ENCODE results near the gene CFAP58. TPM values are rescaled to one million over a fixed set of nuclear protein-coding genes. Genes with fewer than 3 reads are reported as not detected.

The CFAP58 gene
- total RNA-seq, 2 experiments from 2014 or later: 0.60 to 0.64 TPM

DNA sequence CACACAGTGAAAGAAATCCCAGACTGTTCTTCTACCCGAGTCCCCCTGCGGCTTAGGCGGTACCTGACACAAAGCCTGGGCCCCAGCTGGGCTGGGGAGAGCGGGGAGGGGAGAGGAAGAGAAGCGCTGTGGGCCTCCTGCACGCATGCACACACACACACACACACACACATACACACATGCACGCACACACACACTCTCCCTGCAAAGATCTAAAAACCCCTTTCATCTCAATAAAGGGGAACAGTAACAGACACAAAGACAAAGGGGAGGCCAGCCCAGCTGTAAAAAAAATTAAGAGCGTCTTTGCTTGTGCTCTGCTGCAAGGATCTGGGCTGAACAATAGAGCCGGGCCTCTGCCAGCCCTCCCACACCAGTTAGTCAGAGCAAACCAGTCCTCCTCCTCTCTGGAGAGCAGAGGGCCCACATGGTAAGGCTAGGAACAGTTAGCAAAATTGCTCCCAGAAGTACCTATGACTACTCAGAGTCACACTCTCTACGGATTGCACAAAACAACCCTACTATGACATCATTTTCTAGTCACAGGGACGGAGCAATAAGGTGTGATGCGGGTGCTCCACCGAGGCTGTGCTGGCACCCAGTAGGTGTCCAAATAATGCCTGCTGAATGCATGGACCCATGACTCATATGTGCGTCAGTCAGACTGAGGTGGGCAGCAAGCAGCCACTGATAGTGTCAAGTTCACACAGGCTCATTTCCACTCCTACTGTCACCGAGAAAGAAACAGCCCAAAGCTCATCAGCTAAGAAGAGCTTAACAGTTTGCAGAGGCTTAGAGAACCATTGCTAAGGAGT is 24.5 kb upstream of the CFAP58 start:
- POLR2A ChIA-PET: interaction anchor here (0.6 to 2.2 kb wide), 3 partner anchors 9 to 21 kb away, joined by 3 to 18 read pairs (median 3); partner anchors contain the start of gene ITPRIP
- CTCF ChIA-PET: interaction anchor here (0.5 to 3.1 kb wide), 10 partner anchors 10 to 55 kb away, joined by 3 to 27 read pairs (median 8); partner anchors contain the start of genes CFAP58 and ITPRIP
- ATAC-seq: peak; percentile 92
- Mint-ChIP-seq H3K4me1 (peaks cover 98% of the 10 kb centered on the region), H3K9me3 (ENCODE audit: low read depth) (no peaks in the 10 kb centered on the region), H3K4me3 (peak overlapping the region; percentile 75), H3K36me3 (ENCODE audit: low read depth) (peaks cover 38% of the 10 kb centered on the region), H3K27ac (peak overlapping the region; percentile 89), H3K27me3 (no peaks in the 10 kb centered on the region)
- DNase-seq: peak; percentile 89
- intact Hi-C loops (cut with DNase I, micrococcal nuclease): loop anchor here (1.0 to 2.0 kb wide), 5 partner anchors 9 to 60 kb away; partner anchors contain the start of genes GSTO2 (in 2 of the 2) and ITPRIP (in 2 of the 2)

DNA sequence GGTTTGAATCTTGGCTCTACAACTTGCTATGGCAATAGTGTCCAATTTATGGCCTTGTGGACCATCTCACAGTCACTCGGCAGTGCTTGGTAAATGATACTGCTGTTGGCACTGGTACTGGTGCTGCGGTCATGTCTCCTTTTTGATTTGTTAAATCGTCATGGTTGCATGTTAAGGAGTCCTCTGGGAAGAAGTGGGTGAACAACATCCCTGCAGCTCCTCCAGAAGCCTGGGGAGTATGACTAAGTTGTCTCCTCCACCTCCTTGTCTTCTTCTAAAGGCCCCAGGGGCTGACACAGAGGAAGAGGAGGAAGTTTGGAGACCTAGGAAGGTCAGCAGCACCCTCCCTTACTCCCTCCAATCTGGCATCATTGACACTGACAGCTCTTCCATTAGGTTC is 23.9 kb upstream of the CFAP58 start:
- Mint-ChIP-seq H3K9me3 (ENCODE audit: low read depth) (no peaks in the 10 kb centered on the region), H3K4me1 (peaks cover 96% of the 10 kb centered on the region), H3K36me3 (ENCODE audit: low read depth) (peaks cover 33% of the 10 kb centered on the region), H3K4me3 (peak overlapping the region; percentile 75), H3K27me3 (no peaks in the 10 kb centered on the region), H3K27ac (peak overlapping the region; percentile 89)
- ATAC-seq (peak; percentile 1), DNase-seq (no peak)
- intact Hi-C loops (cut with DNase I, micrococcal nuclease): loop anchor here (1.0 to 2.0 kb wide), 5 partner anchors 9 to 61 kb away; partner anchors contain the start of genes GSTO2 (in 2 of the 2) and ITPRIP (in 2 of the 2)
- ChIA-PET POLR2A (interaction anchor here (0.6 to 2.2 kb wide), 3 partner anchors 8 to 21 kb away, joined by 3 to 18 read pairs (median 3); partner anchors contain the start of gene ITPRIP), CTCF (interaction anchor here (0.7 to 3.1 kb wide), 10 partner anchors 9 to 56 kb away, joined by 3 to 27 read pairs (median 8); partner anchors contain the start of genes CFAP58 and ITPRIP)

DNA sequence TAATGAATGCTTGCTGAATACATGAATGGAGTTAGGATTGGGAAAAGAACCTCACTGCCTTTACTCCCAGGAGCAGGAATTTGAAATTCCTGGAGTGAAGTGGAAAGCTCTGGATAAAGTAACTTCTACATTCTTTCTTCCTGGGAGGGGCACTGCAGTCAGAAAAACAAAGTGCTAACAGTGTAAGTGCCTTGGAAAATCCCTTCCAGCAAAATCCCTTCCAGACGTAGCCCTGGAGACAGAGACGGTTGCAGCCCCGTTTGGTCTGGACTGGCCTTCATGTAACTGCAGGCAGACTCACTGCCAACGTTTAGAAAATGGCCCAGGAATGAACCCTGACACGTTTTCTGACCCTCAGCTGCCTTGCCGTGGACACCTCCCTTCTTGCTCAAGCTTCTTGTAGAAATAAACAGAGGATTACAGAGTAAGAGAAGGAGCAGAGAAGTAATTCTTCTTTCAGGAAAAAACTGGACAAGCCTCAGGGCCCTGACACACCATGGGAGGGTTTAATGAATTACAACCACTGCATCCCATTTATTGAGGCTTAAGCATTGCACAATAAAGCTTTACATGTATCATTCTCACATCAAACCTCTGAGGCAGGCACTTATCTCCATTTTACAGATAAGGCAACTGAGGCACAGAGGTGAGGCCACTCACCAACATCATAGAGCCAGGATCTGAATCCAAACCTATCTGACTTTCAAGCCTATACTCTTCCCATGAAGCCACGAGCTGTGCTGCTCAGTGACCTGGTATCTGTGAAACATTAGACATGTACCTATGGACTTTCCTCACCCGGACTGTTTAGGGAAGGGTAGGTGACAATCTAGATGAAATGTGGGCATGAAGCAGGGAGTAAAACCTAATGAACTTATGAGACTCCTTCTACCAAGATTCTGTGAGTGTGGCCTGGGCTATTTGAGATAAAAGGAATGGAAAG is 23.2 kb upstream of the CFAP58 start:
- no peak for ATAC-seq
- H3K27ac Mint-ChIP-seq: peak overlapping the region; percentile 89
- H3K27me3 Mint-ChIP-seq: no peaks in the 10 kb centered on the region
- H3K4me1 Mint-ChIP-seq: peaks cover 96% of the 10 kb centered on the region
- intact Hi-C loops (cut with DNase I, micrococcal nuclease): no loop called here
- ChIA-PET CTCF (interaction anchor here (0.7 to 3.1 kb wide), 12 partner anchors 8 to 209 kb away, joined by 3 to 27 read pairs (median 4); partner anchors contain the start of genes CFAP58, ITPRIP and SFR1), POLR2A (interaction anchor here (2.2 kb wide), 1 partner anchor 8 kb away, joined by 18 read pairs; the partner anchor contains the start of gene ITPRIP)
- DNase-seq: no peak
- peaks cover 32% of the 10 kb centered on the region for H3K36me3 Mint-ChIP-seq (ENCODE audit: low read depth)
- no peaks in the 10 kb centered on the region for H3K9me3 Mint-ChIP-seq (ENCODE audit: low read depth)
- peak overlapping the region; percentile 10 for H3K4me3 Mint-ChIP-seq

DNA sequence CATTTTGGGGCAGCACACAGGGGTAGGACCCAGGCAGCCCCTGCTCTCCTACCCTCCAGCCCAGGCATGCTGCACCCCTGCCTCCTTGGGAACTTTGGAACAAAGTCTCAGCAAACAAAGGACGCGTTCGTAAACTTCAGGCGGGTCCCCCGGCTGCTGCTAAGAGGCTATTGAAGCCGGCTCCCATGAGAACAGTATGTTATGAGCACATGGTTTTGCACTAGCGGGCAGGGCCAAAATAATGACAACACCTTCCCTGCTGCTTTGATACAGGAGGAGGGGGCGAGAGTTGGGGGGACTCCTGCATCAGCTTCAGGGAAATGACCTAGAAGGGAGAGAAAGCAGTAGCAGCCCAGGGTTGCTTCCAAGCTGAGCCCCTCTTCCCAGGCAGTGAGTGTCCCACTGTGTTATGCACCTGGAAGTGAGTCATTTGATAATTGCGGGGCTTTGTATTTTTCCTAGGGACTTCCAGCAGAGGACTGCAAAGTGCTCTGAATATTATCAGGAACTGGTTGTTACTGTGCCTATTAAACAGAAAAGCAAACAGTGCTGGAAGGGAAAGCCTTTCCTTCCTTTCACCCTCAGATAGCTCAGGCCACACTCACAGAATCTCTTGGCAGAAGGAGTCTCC is 22.3 kb upstream of the CFAP58 start:
- DNase-seq (no peak), ATAC-seq (no peak)
- CTCF ChIA-PET: interaction anchor here (1.5 to 3.1 kb wide), 3 partner anchors 19 to 210 kb away, joined by 3 to 27 read pairs (median 23); partner anchors contain the start of gene SFR1
- Mint-ChIP-seq H3K36me3 (ENCODE audit: low read depth) (peaks cover 26% of the 10 kb centered on the region), H3K27me3 (no peaks in the 10 kb centered on the region), H3K4me3 (no peak overlapping the region), H3K9me3 (ENCODE audit: low read depth) (no peaks in the 10 kb centered on the region), H3K27ac (peak overlapping the region; percentile 42), H3K4me1 (peaks cover 96% of the 10 kb centered on the region)
- intact Hi-C loops (cut with DNase I, micrococcal nuclease): no loop called here
- POLR2A ChIA-PET: no interaction called here

DNA sequence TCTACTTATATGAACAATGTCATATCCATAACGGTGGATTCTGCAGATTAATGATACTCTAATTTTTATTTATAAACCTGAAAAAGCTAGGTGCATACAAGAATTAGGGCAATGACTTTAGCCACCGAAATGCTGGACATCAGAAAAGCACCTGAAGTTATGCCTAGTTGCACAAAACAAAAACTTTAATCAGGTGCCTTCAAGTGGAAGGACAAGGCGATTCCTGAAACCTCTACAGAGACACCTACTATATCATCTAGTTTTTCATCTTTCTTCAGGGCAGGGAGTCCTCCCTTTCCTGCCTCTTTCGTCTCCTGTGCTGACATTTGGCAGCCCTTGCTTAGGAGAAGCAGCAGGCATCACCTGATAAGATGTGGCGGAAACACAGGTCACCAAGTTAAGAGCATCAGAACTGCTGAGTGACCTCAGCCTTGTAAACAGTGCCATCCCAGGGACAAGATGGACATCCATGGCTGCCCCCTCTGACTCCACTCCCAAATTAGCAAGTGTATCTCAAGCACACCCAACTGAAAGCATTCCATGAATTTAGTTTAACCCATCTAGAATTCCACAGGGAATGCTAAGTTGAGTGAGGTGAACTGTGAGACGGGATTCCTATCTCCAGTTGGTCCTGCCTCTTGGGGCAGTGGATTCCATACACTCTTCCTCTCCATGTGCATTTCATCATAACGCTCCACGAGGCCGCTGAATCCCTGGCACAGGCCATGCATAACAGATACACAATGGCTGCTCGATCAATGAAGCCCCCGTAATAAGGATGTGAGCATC is 21.2 kb upstream of the CFAP58 start:
- ChIA-PET POLR2A (no interaction called here), CTCF (interaction anchor here (1.5 kb wide), 1 partner anchor 211 kb away, joined by 3 read pairs; the partner anchor contains the start of gene SFR1)
- ATAC-seq: no peak
- Mint-ChIP-seq H3K4me1 (peaks cover 88% of the 10 kb centered on the region), H3K9me3 (ENCODE audit: low read depth) (no peaks in the 10 kb centered on the region), H3K36me3 (ENCODE audit: low read depth) (peaks cover 26% of the 10 kb centered on the region), H3K4me3 (peak overlapping the region; percentile 38), H3K27ac (peak overlapping the region; percentile 85), H3K27me3 (no peaks in the 10 kb centered on the region)
- DNase-seq: no peak
- intact Hi-C loops (cut with DNase I, micrococcal nuclease): no loop called here

DNA sequence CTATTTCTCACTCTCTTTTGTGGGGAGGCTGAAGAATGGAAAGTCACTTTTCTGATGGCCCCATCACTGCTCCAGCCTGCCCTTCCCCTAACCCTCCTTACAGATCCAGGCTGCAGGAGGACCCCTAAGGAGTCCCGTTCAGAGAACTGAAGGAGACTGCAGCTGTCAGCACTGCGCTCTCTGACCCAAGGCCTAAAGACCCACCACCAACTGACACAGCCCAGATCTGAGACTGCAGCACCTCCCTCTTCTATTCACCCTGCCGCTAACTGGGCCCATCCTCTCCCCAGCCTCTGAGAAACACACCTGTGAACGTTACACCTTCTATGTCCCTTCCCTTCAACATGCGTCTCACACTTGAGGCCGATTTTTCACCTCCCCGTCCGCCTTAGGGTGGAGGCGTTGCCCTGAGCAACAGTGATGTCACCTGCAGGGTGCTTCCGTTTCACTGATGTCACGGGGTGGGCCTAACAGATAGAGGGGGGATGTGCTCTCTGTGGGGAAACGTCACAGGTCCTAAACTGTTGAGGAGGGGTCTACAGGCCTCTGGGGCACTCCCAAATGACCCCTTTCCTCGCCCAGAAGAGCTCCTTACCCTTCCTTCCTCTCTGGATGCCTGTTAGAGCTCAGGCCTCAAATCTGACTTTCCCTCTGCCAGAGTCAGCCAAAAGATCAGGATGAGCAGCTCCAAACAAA is 20.5 kb upstream of the CFAP58 start:
- ATAC-seq: no peak

DNA sequence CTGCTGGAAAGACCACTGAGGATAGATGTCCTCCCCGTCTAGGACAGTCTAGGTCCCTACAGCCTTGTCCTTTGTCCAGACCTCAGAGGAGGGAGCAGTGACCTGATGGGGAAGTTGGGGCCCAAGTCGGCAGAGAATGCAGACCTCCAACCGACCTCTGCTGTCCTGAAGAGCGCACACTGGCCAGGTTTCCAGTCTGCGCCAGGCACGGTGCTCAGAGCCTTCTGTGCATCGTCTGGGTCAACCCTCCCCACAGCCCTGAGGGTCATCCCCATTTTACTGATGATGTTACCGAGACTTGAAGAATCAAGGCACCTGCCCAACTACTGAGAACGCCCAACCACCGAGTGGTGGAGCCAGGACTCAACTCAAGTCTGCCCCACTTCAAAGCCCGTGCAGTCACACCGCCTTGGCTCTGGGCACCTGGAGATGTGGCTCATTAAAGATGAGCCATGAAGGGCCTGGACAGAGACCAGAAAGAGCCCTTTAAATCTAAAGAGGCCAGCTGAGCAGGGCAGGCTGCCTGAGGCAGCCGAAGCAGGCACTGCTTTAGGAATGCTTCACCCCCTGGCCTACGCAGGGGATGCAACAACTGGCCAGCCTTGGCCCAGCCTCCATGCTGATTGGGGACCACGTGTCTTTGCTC is 19.8 kb upstream of the CFAP58 start:
- no peaks in the 10 kb centered on the region for H3K9me3 Mint-ChIP-seq (ENCODE audit: low read depth)
- CTCF ChIA-PET: interaction anchor here (1.1 to 5.3 kb wide), 5 partner anchors 17 to 48 kb away, joined by 3 to 64 read pairs (median 4); no protein-coding TSS in a partner anchor
- no peak for DNase-seq
- POLR2A ChIA-PET: interaction anchor here (1.0 to 1.3 kb wide), 2 partner anchors 17 to 18 kb away, joined by 3 to 4 read pairs; no protein-coding TSS in a partner anchor
- peaks cover 74% of the 10 kb centered on the region for H3K4me1 Mint-ChIP-seq
- H3K27ac Mint-ChIP-seq: peak overlapping the region; percentile 85
- H3K27me3 Mint-ChIP-seq: no peaks in the 10 kb centered on the region
- ATAC-seq: no peak
- peaks cover 25% of the 10 kb centered on the region for H3K36me3 Mint-ChIP-seq (ENCODE audit: low read depth)
- intact Hi-C loops (cut with DNase I, micrococcal nuclease): no loop called here
- no peak overlapping the region for H3K4me3 Mint-ChIP-seq

More for the DNA sequence above, 20.5 kb upstream of the CFAP58 start:
- H3K4me3 Mint-ChIP-seq: peak overlapping the region; percentile 38
- ChIA-PET CTCF (interaction anchor here (1.1 to 1.2 kb wide), 3 partner anchors 17 to 47 kb away, joined by 3 to 4 read pairs (median 3); no protein-coding TSS in a partner anchor), POLR2A (interaction anchor here (1.0 kb wide), 1 partner anchor 18 kb away, joined by 3 read pairs; no protein-coding TSS in a partner anchor)
- H3K4me1 Mint-ChIP-seq: peaks cover 81% of the 10 kb centered on the region
- DNase-seq: peak; percentile 73
- no peaks in the 10 kb centered on the region for H3K27me3 Mint-ChIP-seq
- intact Hi-C loops (cut with DNase I, micrococcal nuclease): no loop called here
- no peaks in the 10 kb centered on the region for H3K9me3 Mint-ChIP-seq (ENCODE audit: low read depth)
- peaks cover 25% of the 10 kb centered on the region for H3K36me3 Mint-ChIP-seq (ENCODE audit: low read depth)
- peak overlapping the region; percentile 85 for H3K27ac Mint-ChIP-seq

DNA sequence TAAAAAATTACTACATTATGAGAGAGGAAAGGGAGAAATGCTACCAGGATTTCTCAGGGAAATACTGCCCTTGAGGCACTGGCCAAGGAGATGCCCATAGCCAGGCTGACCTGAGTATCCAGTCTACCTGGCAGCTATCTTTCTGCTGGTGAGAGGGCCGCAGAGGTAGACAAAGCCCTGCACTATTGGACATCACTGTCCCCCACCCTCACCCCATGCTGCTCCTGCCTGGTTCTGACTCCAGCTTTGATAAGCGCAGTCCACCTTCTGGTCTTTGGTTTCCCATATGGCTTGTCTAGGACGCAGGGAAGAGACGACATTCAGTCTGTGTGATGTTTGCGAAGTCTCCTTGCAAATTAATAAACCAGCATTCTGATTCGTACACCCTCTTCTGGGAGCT is 19.1 kb upstream of the CFAP58 start:
- Mint-ChIP-seq H3K4me3 (no peak overlapping the region), H3K4me1 (peaks cover 73% of the 10 kb centered on the region), H3K27me3 (no peaks in the 10 kb centered on the region), H3K36me3 (ENCODE audit: low read depth) (peaks cover 25% of the 10 kb centered on the region), H3K27ac (peak overlapping the region; percentile 39), H3K9me3 (ENCODE audit: low read depth) (no peaks in the 10 kb centered on the region)
- intact Hi-C loops (cut with DNase I, micrococcal nuclease): no loop called here
- CTCF ChIA-PET: interaction anchor here (1.1 to 5.3 kb wide), 4 partner anchors 27 to 48 kb away, joined by 3 to 64 read pairs (median 28); no protein-coding TSS in a partner anchor
- DNase-seq (no peak), ATAC-seq (no peak)
- POLR2A ChIA-PET: interaction anchor here (1.3 kb wide), 1 partner anchor 17 kb away, joined by 4 read pairs; no protein-coding TSS in a partner anchor

Measured in activated CD4-positive, alpha-beta T cell treated with anti-CD3 and anti-CD28 coated beads for 36 hours (primary cell).